ENCODE measurements around the gene FERMT2. TPM values are rescaled to one million over a fixed set of nuclear protein-coding genes. Genes with fewer than 3 reads are reported as not detected.

The FERMT2 gene
- total and polyA plus RNA-seq, 4 donors = 23.9 to 51.3 (median 40.4) TPM

- Histone ChIP-seq H3K4me3 (ENCODE audit: low read depth in 1 of 3, low read length in 3 of 3) (no peak overlapping the region), H3K27ac (ENCODE audit: low read depth in 1 of 2, low read length in 2 of 2) (no peak overlapping the region), H3K9me3 (ENCODE audit: control insufficient read depth in 4 of 4, low read length in 3 of 4) (no peaks in the 10 kb centered on the region), H3K4me1 (ENCODE audit: control insufficient read depth in 4 of 4, insufficient read depth in 4 of 4, low read length in 3 of 4) (peaks cover 5 to 13% (median 11%) of the 10 kb centered on the region in 4 donors), H3K9ac (ENCODE audit: low read depth in 1 of 2, low read length in 2 of 2) (no peak overlapping the region), H3K36me3 (ENCODE audit: control insufficient read depth in 4 of 4, insufficient read depth in 3 of 4, low read depth in 1 of 4, low read length in 3 of 4) (peaks cover 6 to 48% (median 35%) of the 10 kb centered on the region in 4 donors), H3K27me3 (ENCODE audit: control insufficient read depth in 4 of 4, insufficient read depth in 4 of 4, low read length in 3 of 4) (no peaks in the 10 kb centered on the region)
- WGBS = 88% methylated on average over 4 of the region's 4 CpGs
- TF ChIP-seq EGR1 (IDR thresholded peaks at IDR 0.05; ENCODE audit: low read depth in 2 of 2) (no peak), RXRA (IDR thresholded peaks at IDR 0.05) (no peak), SP1 (IDR thresholded peaks at IDR 0.05) (no peak), GABPA (IDR thresholded peaks at IDR 0.05 in 1 of 2, conservative IDR thresholded peaks at IDR 0.05 in 1 of 2) (no peak)
- DNase-seq (ENCODE audit: low spot score) = no peak
These were observed 75.1 kb downstream of the FERMT2 start for GRCh38 chr14:52875707-52876106.

- no peak overlapping the region for H3K9ac ChIP-seq (ENCODE audit: low read depth in 1 of 2, low read length in 2 of 2)
- no peaks in the 10 kb centered on the region for H3K27me3 ChIP-seq (ENCODE audit: control insufficient read depth in 4 of 4, insufficient read depth in 4 of 4, low read length in 3 of 4)
- DNase-seq (ENCODE audit: low spot score) = no peak
- no peak for TF ChIP-seq SP1 (IDR thresholded peaks at IDR 0.05)
- TF ChIP-seq FOXA2 (IDR thresholded peaks at IDR 0.05) = no peak
- TF ChIP-seq GABPA (IDR thresholded peaks at IDR 0.05 in 1 of 2, conservative IDR thresholded peaks at IDR 0.05 in 1 of 2) = no peak
- TF ChIP-seq TAF1 (conservative IDR thresholded peaks at IDR 0.05) = no peak
- no peak for TF ChIP-seq CTCF (IDR thresholded peaks at IDR 0.05; ENCODE audit: low read depth, low read length, missing input control)
- TF ChIP-seq YY1 (IDR thresholded peaks at IDR 0.05) = no peak
- TF ChIP-seq JUND (IDR thresholded peaks at IDR 0.05) = no peak
- H3K4me1 ChIP-seq (ENCODE audit: control insufficient read depth in 4 of 4, insufficient read depth in 4 of 4, low read length in 3 of 4) = peaks cover 2 to 12% (median 10%) of the 10 kb centered on the region in 4 donors
- peaks cover 3 to 57% (median 37%) of the 10 kb centered on the region in 4 donors for H3K36me3 ChIP-seq (ENCODE audit: control insufficient read depth in 4 of 4, insufficient read depth in 3 of 4, low read depth in 1 of 4, low read length in 3 of 4)
- WGBS = 76% methylated on average over 1 of the region's 1 CpG
- H3K4me3 ChIP-seq (ENCODE audit: low read depth in 1 of 3, low read length in 3 of 3) = no peak overlapping the region
- no peak overlapping the region for H3K27ac ChIP-seq (ENCODE audit: low read depth in 1 of 2, low read length in 2 of 2)
- no peaks in the 10 kb centered on the region for H3K9me3 ChIP-seq (ENCODE audit: control insufficient read depth in 4 of 4, low read length in 3 of 4)
These were observed 76.5 kb downstream of the FERMT2 start for GRCh38 chr14:52874389-52874788.

- H3K27ac ChIP-seq (ENCODE audit: low read depth in 1 of 2, low read length in 2 of 2) = peak overlapping the region; percentile 6 to 22
- peaks cover 3 to 62% (median 41%) of the 10 kb centered on the region in 4 donors for H3K36me3 ChIP-seq (ENCODE audit: control insufficient read depth in 4 of 4, insufficient read depth in 3 of 4, low read depth in 1 of 4, low read length in 3 of 4)
- no peaks in the 10 kb centered on the region for H3K9me3 ChIP-seq (ENCODE audit: control insufficient read depth in 4 of 4, low read length in 3 of 4)
- no peaks in the 10 kb centered on the region for H3K27me3 ChIP-seq (ENCODE audit: control insufficient read depth in 4 of 4, insufficient read depth in 4 of 4, low read length in 3 of 4)
- 43% methylated on average over 7 of the region's 7 CpGs for WGBS
- H3K9ac ChIP-seq (ENCODE audit: low read depth in 1 of 2, low read length in 2 of 2) = no peak overlapping the region
- no peak for DNase-seq (ENCODE audit: low spot score)
- H3K4me3 ChIP-seq (ENCODE audit: low read depth in 1 of 3, low read length in 3 of 3) = no peak overlapping the region
- H3K4me1 ChIP-seq (ENCODE audit: control insufficient read depth in 4 of 4, insufficient read depth in 4 of 4, low read length in 3 of 4) = peaks cover 2 to 12% (median 11%) of the 10 kb centered on the region in 4 donors
- TF ChIP-seq REST (IDR thresholded peaks at IDR 0.05) = peak; percentile 51
- TF ChIP-seq FOXA1 (IDR thresholded peaks at IDR 0.05) = peak; percentile 33
- no peak for TF ChIP-seq TAF1 (conservative IDR thresholded peaks at IDR 0.05)
- TF ChIP-seq ZBTB33 (IDR thresholded peaks at IDR 0.05) = no peak
- TF ChIP-seq FOXA2 (IDR thresholded peaks at IDR 0.05) = peak; percentile 45
- no peak for TF ChIP-seq SP1 (IDR thresholded peaks at IDR 0.05)
- TF ChIP-seq RXRA (IDR thresholded peaks at IDR 0.05) = peak; percentile 42 to 75
- TF ChIP-seq GABPA (IDR thresholded peaks at IDR 0.05 in 1 of 2, conservative IDR thresholded peaks at IDR 0.05 in 1 of 2) = no peak
- peak; percentile 36 for TF ChIP-seq YY1 (IDR thresholded peaks at IDR 0.05)
- TF ChIP-seq CTCF (IDR thresholded peaks at IDR 0.05; ENCODE audit: low read depth, low read length, missing input control) = no peak
- peak; percentile 39 to 77 for TF ChIP-seq HNF4A (conservative IDR thresholded peaks at IDR 0.05)
- peak; percentile 32 to 45 for TF ChIP-seq RAD21 (IDR thresholded peaks at IDR 0.05)
- peak in 1 of 2 donors; percentile 38 for TF ChIP-seq EGR1 (IDR thresholded peaks at IDR 0.05; ENCODE audit: low read depth in 2 of 2)
- TF ChIP-seq ATF3 (IDR thresholded peaks at IDR 0.05) = peak; percentile 88
- TF ChIP-seq JUND (IDR thresholded peaks at IDR 0.05) = peak in 1 of 2 donors; percentile 47
- TF ChIP-seq MAX (IDR thresholded peaks at IDR 0.05) = peak; percentile 56
These were observed 77.2 kb downstream of the FERMT2 start for GRCh38 chr14:52873694-52874093.
